PC-9 (cell line): ENCODE results near the gene GRK4. TPM values are rescaled to one million over a fixed set of nuclear protein-coding genes. Genes with fewer than 3 reads are reported as not detected.
A peak's percentile ranks its signal among the peaks of the same experiment; 100 is the strongest.

Source experiments
- BruUV-seq: library from RNA; stranded (reverse); fragments of 400-500 nt; replicated peaks from 2 replicates; lab custom pipeline; 2021; lab: Mats Ljungman, UMichigan
- CTCF ChIA-PET: fragments of 300-600 bp; sonication (Branson Sonifier 250); formaldehyde crosslinking; loops from one replicate; lab custom pipeline; 2022; ENCODE audit warnings: antibody characterized with exemption; lab: Charles Lee
- POLR2A ChIA-PET: fragments of 300-600 bp; sonication (Branson Sonifier 250); formaldehyde crosslinking; loops from one replicate; lab custom pipeline; 2022; ENCODE audit warnings: antibody characterized with exemption; ENCODE audit not compliant: unreplicated experiment; lab: Charles Lee
- DNase-seq, 2 experiments: peaks; one replicate each; pipeline versions ENCODE4 v3.0.0 to v3.0.0-alpha.2; 2015 to 2022; ENCODE audit warnings: mixed read lengths in 1 of 2
- H2AFZ ChIP-seq: fragments of 200-600 bp; sonication (generic); 2 replicates; pipeline ENCODE4 v1.8.1; 2017; ENCODE audit warnings: antibody characterized with exemption
- H3F3A ChIP-seq: fragments of 200-600 bp; sonication (generic); 2 replicates; pipeline ENCODE4 v1.8.1; 2017; ENCODE audit warnings: antibody characterized with exemption, mild to moderate bottlenecking, low read depth; ENCODE audit not compliant: insufficient read depth
- H3K27ac ChIP-seq: fragments of 200-600 bp; sonication (generic); 2 replicates; pipeline ENCODE4 v1.6.1; 2016; ENCODE audit warnings: mixed run types
- H3K27me3 ChIP-seq: fragments of 200-600 bp; sonication (generic); 2 replicates; pipeline ENCODE4 v1.6.1; 2016; ENCODE audit warnings: low read depth, mixed run types; ENCODE audit not compliant: insufficient read depth
- H3K36me3 ChIP-seq: fragments of 200-600 bp; sonication (generic); 2 replicates; pipeline ENCODE4 v1.6.1; 2016; ENCODE audit warnings: low read depth, mixed run types
- H3K4me1 ChIP-seq: fragments of 200-600 bp; sonication (generic); replicated peaks from 2 replicates; pipeline ENCODE4 v1.6.1; 2016; ENCODE audit warnings: mixed run types; ENCODE audit not compliant: insufficient read depth
- H3K4me2 ChIP-seq: fragments of 200-600 bp; sonication (generic); 2 replicates; pipeline ENCODE4 v1.6.1; 2017; ENCODE audit warnings: mixed run types
- H3K4me3 ChIP-seq: fragments of 200-600 bp; sonication (generic); 2 replicates; pipeline ENCODE4 v1.6.1; 2016; ENCODE audit warnings: mixed run types
- H3K79me2 ChIP-seq: fragments of 200-600 bp; sonication (generic); 2 replicates; pipeline ENCODE4 v1.6.1; 2017; ENCODE audit warnings: low read depth, mixed run types
- H3K9me2 ChIP-seq: fragments of 200-600 bp; sonication (generic); 2 replicates; pipeline ENCODE4 v1.8.1; 2017; ENCODE audit warnings: mild to moderate bottlenecking; ENCODE audit not compliant: insufficient read depth
- H3K9me3 ChIP-seq: fragments of 200-600 bp; sonication (generic); 2 replicates; pipeline ENCODE4 v1.8.1; 2016; ENCODE audit warnings: low read depth; ENCODE audit not compliant: insufficient read depth
- H4K20me1 ChIP-seq: fragments of 200-600 bp; sonication (generic); 2 replicates; pipeline ENCODE4 v1.8.1; 2017; ENCODE audit not compliant: insufficient read depth
- CTCF ChIP-seq: fragments of 200-600 bp; sonication (generic); conservative IDR thresholded peaks from 2 replicates; pipeline ENCODE4 v1.6.1; 2017; ENCODE audit warnings: mixed run types, antibody characterized with exemption, mild to moderate bottlenecking, moderate library complexity
- EZH2 ChIP-seq: fragments of 200-600 bp; sonication (generic); IDR thresholded peaks from 2 replicates; pipeline ENCODE4 v1.8.0; 2017; ENCODE audit warnings: antibody characterized with exemption, low read depth
- intact Hi-C: fragments of 100-400 bp; cut with micrococcal nuclease; formaldehyde crosslinking; loops from one replicate; pipeline ENCODE4 v1.10.0; 2022; ENCODE audit not compliant: unreplicated experiment
- total RNA-seq: library from RNA; stranded (reverse); gene quantifications from 2 replicates; pipeline ENCODE4 v1.2.3, GENCODE V29; 2021

The GRK4 gene
- total RNA-seq, 1 experiment from 2014 or later, result 3.1 TPM

GRCh38 chr4:3031357-3032082, 68.1 kb downstream of the GRK4 start:
- DNase-seq, result peak; percentile 43 to 84
- H3K79me2 ChIP-seq, result no peaks in the 10 kb centered on the region
- H3K9me3 ChIP-seq, result no peaks in the 10 kb centered on the region
- intact Hi-C loops, result no loop called here
- no peaks in the 10 kb centered on the region for H3F3A ChIP-seq
- H3K9me2 ChIP-seq, result no peaks in the 10 kb centered on the region
- no peak overlapping the region for H2AFZ ChIP-seq
- CTCF ChIA-PET, result interaction anchor here (0.6 to 1.4 kb wide), 6 partner anchors 8 to 314 kb away, joined by 3 to 6 read pairs (median 4); no protein-coding TSS in a partner anchor
- no peak overlapping the region for H3K4me2 ChIP-seq
- no peak overlapping the region for H3K4me3 ChIP-seq
- no peaks in the 10 kb centered on the region for H3K36me3 ChIP-seq
- no peak overlapping the region for H3K27ac ChIP-seq
- H4K20me1 ChIP-seq, result no peaks in the 10 kb centered on the region
- POLR2A ChIA-PET, result no interaction called here
- H3K27me3 ChIP-seq, result no peaks in the 10 kb centered on the region
- no peaks in the 10 kb centered on the region for H3K4me1 ChIP-seq
- TF ChIP-seq EZH2, result no peak
- TF ChIP-seq CTCF, result no peak
- BruUV-seq, result no TSS peak

- no peaks in the 10 kb centered on the region for H3K9me2 ChIP-seq
- no peak for DNase-seq
- H4K20me1 ChIP-seq, result no peaks in the 10 kb centered on the region
- intact Hi-C loops, result no loop called here
- H3K36me3 ChIP-seq, result no peaks in the 10 kb centered on the region
- H3K79me2 ChIP-seq, result no peaks in the 10 kb centered on the region
- H3K4me2 ChIP-seq, result no peak overlapping the region
- no peak for TF ChIP-seq CTCF
- TF ChIP-seq EZH2, result no peak
- CTCF ChIA-PET, result no interaction called here
- no peaks in the 10 kb centered on the region for H3K9me3 ChIP-seq
- no TSS peak for BruUV-seq
- no peaks in the 10 kb centered on the region for H3F3A ChIP-seq
- H3K4me3 ChIP-seq, result no peak overlapping the region
- H3K27ac ChIP-seq, result no peak overlapping the region
- H3K4me1 ChIP-seq, result no peaks in the 10 kb centered on the region
- no peaks in the 10 kb centered on the region for H3K27me3 ChIP-seq
- POLR2A ChIA-PET, result no interaction called here
- no peak overlapping the region for H2AFZ ChIP-seq
Measured at GRCh38 chr4:3034231-3034630, 70.9 kb downstream of the GRK4 start.

GRCh38 chr4:3035249-3035648, 71.9 kb downstream of the GRK4 start:
- Histone ChIP-seq H3K4me3 (no peak overlapping the region), H3K4me2 (no peak overlapping the region), H3K36me3 (no peaks in the 10 kb centered on the region), H3K9me3 (no peaks in the 10 kb centered on the region), H3K79me2 (no peaks in the 10 kb centered on the region), H4K20me1 (no peaks in the 10 kb centered on the region), H3F3A (no peaks in the 10 kb centered on the region), H3K27me3 (no peaks in the 10 kb centered on the region), H3K27ac (no peak overlapping the region), H3K4me1 (no peaks in the 10 kb centered on the region), H3K9me2 (no peaks in the 10 kb centered on the region), H2AFZ (no peak overlapping the region)
- TF ChIP-seq CTCF (no peak), EZH2 (no peak)
- ChIA-PET POLR2A (no interaction called here), CTCF (no interaction called here)
- no peak for DNase-seq
- intact Hi-C loops, result loop anchor here (5.0 kb wide), 1 partner anchor 273 kb away; no protein-coding TSS in a partner anchor
- BruUV-seq, result no TSS peak
